Endometrium (tissue), 2 donors: Measurements from ENCODE around the gene LMNA.
"Not testable (repeated sequence)": the region's sequence is repeated elsewhere in the genome, so short reads cannot be mapped to it uniquely, and the experiment has no call there.

Source experiments
- FAIRE-seq: peaks from 2 replicates; lab custom pipeline; 2012; peaks lifted over from hg19 to GRCh38; lab: Jason Lieb, UNC
- donor health status: control.
- donor health status: control.

The LMNA gene

GRCh38 chr1:156104861-156105832 is 9.4 kb upstream of the LMNA start:
- FAIRE-seq: no peak

- FAIRE-seq: no peak
Observed at GRCh38 chr1:156106624-156107488, 7.7 kb upstream of the LMNA start.

- FAIRE-seq: no peak
Observed at GRCh38 chr1:156108057-156108456, 6.5 kb upstream of the LMNA start.

GRCh38 chr1:156108664-156109241 is 5.8 kb upstream of the LMNA start:
- no peak for FAIRE-seq

- no peak for FAIRE-seq
Observed at GRCh38 chr1:156110252-156110651, 4.3 kb upstream of the LMNA start.

GRCh38 chr1:156111355-156111962 is 3.1 kb upstream of the LMNA start:
- no peak for FAIRE-seq

- FAIRE-seq: no peak
Observed at GRCh38 chr1:156112276-156113137, 2.0 kb upstream of the LMNA start.

GRCh38 chr1:156113282-156113950 is 1.1 kb upstream of the LMNA start:
- no peak for FAIRE-seq

- FAIRE-seq: no peak
Observed at GRCh38 chr1:156114919-156115513, 505 bp downstream of the LMNA start.

- no peak for FAIRE-seq
Observed at GRCh38 chr1:156115514-156116374, 1.2 kb downstream of the LMNA start.

- FAIRE-seq: not testable (repeated sequence)
Observed at GRCh38 chr1:156116731-156117130, 2.2 kb downstream of the LMNA start.

GRCh38 chr1:156117414-156118176 is 3.1 kb downstream of the LMNA start:
- no peak for FAIRE-seq

- FAIRE-seq: no peak
Observed at GRCh38 chr1:156118177-156118868, 3.8 kb downstream of the LMNA start.

- no peak for FAIRE-seq
Observed at GRCh38 chr1:156119503-156120209, 5.1 kb downstream of the LMNA start.

- FAIRE-seq: no peak
Observed at GRCh38 chr1:156120318-156120717, 5.8 kb downstream of the LMNA start.

- not testable (repeated sequence) for FAIRE-seq
Observed at GRCh38 chr1:156121005-156121404, 6.5 kb downstream of the LMNA start.

GRCh38 chr1:156121457-156121856 is 6.9 kb downstream of the LMNA start:
- no peak for FAIRE-seq
